Mammary epithelial cell (primary cell): ENCODE data around the gene CROT.

Experiments used
- CTCF ChIP-seq, 2 donors: IDR thresholded peaks in 1 of 2; conservative IDR thresholded peaks in 1 of 2; 2 replicates each; pipeline ENCODE4 v1.5.1; 2011 to 2012; ENCODE audit warnings: inconsistent platforms in 2 of 2, low read length in 2 of 2, mild to moderate bottlenecking in 2 of 2, control low read depth in 1 of 2, low read depth in 1 of 2; ENCODE audit not compliant: insufficient read depth in 1 of 2; ENCODE audit errors: extremely low read depth in 1 of 2
- EZH2 ChIP-seq: IDR thresholded peaks from 2 replicates; pipeline ENCODE4 v1.6.1; 2012; ENCODE audit warnings: low read length, inconsistent platforms, borderline replicate concordance

GRCh38 chr7:87331687-87332252 lies 13.7 kb upstream of the CROT start:
- no peak for TF ChIP-seq EZH2
- no peak for TF ChIP-seq CTCF (conservative IDR thresholded peaks at IDR 0.05 in 1 of 2, IDR thresholded peaks at IDR 0.05 in 1 of 2; ENCODE audit: extremely low read depth in 1 of 2, insufficient read depth in 1 of 2, low read depth in 1 of 2, low read length in 2 of 2)
